Inflammatory macrophage (primary cell): ENCODE results near the gene SYPL1.

Experiments used
- DNase-seq, 2 donors: peaks; one replicate each; pipeline ENCODE4 v3.0.0-alpha.2; 2020 to 2022

Gene SYPL1

GRCh38 chr7:106049139-106049752 is 62.9 kb downstream of the SYPL1 start:
- no peak for DNase-seq

GRCh38 chr7:106048706-106049020 is 63.4 kb downstream of the SYPL1 start:
- DNase-seq, result no peak

DNA sequence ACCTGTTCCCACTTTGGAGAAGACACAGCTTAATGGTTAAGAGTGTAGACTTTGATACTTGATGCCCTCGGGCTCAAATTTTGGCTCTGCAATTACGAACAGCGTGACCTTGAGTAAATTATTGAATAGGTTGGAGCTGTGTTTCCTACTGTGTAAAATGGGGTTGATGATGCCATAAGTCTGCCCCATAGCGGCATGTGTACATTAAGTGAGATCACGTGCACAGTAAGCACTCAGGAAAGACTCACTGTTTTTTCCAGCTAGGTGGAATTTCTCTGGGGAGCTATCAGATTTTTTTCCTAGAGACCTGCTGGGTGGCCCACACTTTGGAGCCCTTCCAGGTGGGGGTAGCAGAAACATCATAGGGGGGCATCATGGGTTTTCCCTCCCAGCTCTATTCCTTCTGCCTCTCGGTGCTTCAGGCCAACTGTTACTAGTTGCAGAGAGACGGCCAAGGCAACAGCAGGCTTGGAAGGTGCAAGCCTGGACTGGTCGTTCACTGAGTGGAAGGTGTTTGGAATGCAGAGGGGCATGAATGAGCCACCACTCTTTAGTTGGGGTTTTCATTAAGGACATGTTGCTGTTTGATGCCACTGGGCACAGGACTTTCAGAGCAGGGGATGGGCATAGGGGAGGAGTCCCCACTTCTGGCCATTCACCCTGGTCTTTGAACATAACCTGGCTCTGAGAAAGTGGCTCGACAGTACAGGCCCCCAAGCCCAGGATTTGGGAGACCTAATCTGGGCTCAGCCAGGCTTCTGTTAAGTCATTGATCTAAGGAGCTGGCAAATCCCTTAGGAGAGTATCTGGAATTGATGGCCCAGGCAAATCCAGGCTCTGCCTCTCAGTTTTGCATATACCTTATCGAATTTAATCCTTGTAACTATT is 64.0 kb downstream of the SYPL1 start:
- DNase-seq, result no peak

- no peak for DNase-seq
Observed at GRCh38 chr7:106047184-106047583, 64.9 kb downstream of the SYPL1 start.

GRCh38 chr7:106045586-106045985 is 66.5 kb downstream of the SYPL1 start:
- DNase-seq, result no peak

GRCh38 chr7:106045139-106045538 is 67.0 kb downstream of the SYPL1 start:
- no peak for DNase-seq

DNA sequence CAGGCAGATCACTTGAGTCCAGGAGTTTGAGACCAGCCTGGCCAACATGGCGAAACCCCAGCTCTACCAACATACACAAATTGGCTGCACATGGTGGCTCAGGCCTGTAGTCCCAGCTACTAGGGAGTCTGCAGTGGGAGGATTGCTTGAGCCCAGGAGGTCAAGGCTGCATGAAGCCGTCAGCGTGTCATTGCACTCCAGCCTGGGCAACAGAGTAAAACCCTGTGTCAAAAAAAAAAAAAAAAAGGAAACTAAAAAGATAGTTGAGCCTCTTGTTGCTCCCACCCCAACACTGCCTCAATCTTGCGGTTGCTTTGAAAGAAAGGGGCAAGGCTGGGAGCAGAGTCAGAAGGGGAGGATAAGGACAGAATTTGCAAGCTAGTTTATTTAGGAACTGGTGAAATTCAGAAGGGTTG is 69.9 kb downstream of the SYPL1 start:
- DNase-seq, result no peak

DNA sequence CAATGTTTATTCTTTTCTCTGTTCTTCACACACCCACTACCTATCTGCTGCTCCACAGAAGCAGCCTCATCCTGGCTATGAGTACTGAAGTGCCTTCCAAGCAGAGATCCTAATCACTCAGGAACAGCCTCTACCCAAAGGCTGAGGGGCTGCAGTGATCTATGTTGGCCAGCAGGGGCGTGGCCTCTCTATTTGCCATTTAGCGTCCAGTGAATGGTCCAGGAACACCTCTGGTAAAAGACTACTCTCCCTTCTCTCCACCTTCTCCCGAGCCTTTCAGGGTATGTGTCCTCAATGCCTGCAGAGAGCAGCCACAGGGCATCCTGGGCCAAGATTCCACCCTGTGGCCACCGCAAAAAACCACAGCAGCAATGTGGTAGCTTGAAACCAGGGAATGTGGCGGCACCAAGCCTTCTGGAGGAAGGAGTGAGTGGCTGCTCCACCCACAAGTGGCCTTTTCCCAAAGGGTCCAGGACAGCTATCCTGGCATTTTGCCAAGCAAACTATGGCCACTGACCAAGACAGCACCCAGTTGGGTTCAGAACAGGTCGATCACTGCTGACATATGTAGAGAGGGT is 70.9 kb downstream of the SYPL1 start:
- peak; percentile 28 to 60 for DNase-seq
